ACC112 (cell line): ENCODE measurements around the gene FARSA.

Experiments used
- H2AFZ ChIP-seq: fragments of 200-600 bp; sonication (generic); one replicate; pipeline ENCODE4 v1.6.0; 2017; ENCODE audit warnings: antibody characterized with exemption, low read length; ENCODE audit not compliant: unreplicated experiment
- H3K27ac ChIP-seq: fragments of 200-600 bp; sonication (generic); 2 replicates; pipeline ENCODE4 v1.5.1; 2014; ENCODE audit warnings: low read depth, mild to moderate bottlenecking, antibody characterized with exemption, low read length, moderate library complexity
- H3K27me3 ChIP-seq: fragments of 200-600 bp; sonication (generic); 2 replicates; pipeline ENCODE4 v1.6.1; 2014; ENCODE audit warnings: mild to moderate bottlenecking, antibody characterized with exemption, low read length, moderate library complexity, mixed read lengths; ENCODE audit not compliant: insufficient read depth
- H3K36me3 ChIP-seq: fragments of 200-600 bp; sonication (generic); 2 replicates; pipeline ENCODE4 v1.6.1; 2016; ENCODE audit warnings: mild to moderate bottlenecking, antibody characterized with exemption, low read length, moderate library complexity, mixed read lengths; ENCODE audit not compliant: insufficient read depth
- H3K4me1 ChIP-seq: fragments of 200-600 bp; sonication (generic); one replicate; pipeline ENCODE4 v1.6.1; 2016; ENCODE audit warnings: low read length, mixed read lengths; ENCODE audit not compliant: insufficient read depth, unreplicated experiment, control insufficient read depth
- H3K4me3 ChIP-seq: fragments of 200-600 bp; sonication (generic); 2 replicates; pipeline ENCODE4 v1.5.1; 2014; ENCODE audit warnings: mild to moderate bottlenecking, low read depth, low read length
- H3K79me2 ChIP-seq: fragments of 200-600 bp; sonication (generic); one replicate; pipeline ENCODE4 v1.6.0; 2016; ENCODE audit warnings: low read length; ENCODE audit not compliant: control insufficient read depth, unreplicated experiment, insufficient read depth

The FARSA gene

GRCh38 chr19:12886651-12886968, 46.9 kb downstream of the FARSA start:
- Histone ChIP-seq H3K36me3 (no peaks in the 10 kb centered on the region), H3K4me1 (peaks cover under 1% of the 10 kb centered on the region), H3K27me3 (peaks cover 27% of the 10 kb centered on the region; the same call in 1 of the 2 replicates), H3K27ac (no peak overlapping the region), H2AFZ (no peak overlapping the region), H3K4me3 (no peak overlapping the region), H3K79me2 (no peaks in the 10 kb centered on the region)

GRCh38 chr19:12885749-12886650, 47.5 kb downstream of the FARSA start:
- Histone ChIP-seq H3K4me3 (peak overlapping the region; percentile 69), H3K27me3 (peaks cover 27% of the 10 kb centered on the region; the same call in 1 of the 2 replicates), H3K4me1 (no peaks in the 10 kb centered on the region), H3K36me3 (no peaks in the 10 kb centered on the region), H3K27ac (no peak overlapping the region), H3K79me2 (no peaks in the 10 kb centered on the region), H2AFZ (peak overlapping the region; percentile 12)

DNA sequence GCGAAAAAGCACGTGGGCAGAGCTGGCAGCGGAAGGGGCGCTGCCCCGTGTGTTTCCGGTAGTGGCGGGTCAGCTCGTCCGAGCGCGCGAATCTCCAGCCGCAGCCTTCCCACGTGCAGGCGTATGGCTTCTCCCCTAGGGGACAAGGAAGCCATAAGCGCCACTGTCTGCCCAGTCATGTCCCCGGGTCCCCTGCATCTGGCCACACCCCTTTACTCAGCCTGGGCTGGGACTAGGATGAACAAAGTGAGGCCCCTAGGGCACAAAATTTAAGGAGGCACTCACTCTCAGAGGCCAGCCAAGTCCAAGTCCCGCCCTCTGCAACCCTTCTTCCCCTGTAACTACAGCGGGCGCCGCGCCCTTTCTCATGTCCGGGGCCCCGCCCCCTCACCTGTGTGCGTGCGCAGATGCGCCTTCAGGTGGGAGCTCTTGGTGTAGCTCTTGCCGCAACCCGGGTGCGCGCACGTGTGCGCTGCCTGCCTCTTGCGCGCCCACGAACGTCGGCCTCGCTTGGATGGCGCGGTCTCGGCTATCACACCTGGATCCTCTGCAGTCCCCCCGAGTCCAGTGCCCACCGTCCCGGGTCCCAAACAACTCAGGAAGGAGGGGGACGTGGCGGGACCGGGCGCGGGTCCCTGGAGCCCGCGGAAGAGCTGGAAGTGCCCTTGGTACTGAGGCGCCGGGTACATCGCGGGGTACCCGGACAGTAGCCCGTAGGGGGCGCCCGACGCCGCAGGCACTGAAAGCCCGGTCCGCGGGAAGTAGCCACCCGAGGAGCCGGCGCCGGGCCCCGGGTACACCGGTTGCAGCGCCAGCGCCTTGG, 48.4 kb downstream of the FARSA start:
- Histone ChIP-seq H3K4me3 (peak overlapping the region; percentile 69), H2AFZ (peak overlapping the region; percentile 12), H3K79me2 (no peaks in the 10 kb centered on the region), H3K27ac (no peak overlapping the region), H3K27me3 (peaks cover 27% of the 10 kb centered on the region; the same call in 1 of the 2 replicates), H3K4me1 (no peaks in the 10 kb centered on the region), H3K36me3 (no peaks in the 10 kb centered on the region)

DNA sequence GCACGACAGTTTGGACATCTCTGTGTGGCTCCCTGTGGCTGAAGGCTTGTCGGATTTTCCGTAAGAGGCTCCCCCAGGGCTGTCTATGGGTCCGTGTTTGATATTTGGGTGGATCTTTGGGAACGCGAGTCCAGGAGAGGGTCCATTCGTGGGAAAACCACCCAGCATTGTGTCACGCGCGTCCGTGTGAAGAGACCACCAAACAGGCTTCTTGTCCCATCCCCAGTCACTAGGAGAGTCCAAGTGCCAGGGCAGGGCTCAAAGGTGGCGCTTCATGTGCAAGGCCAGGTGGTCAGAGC, 48.9 kb downstream of the FARSA start:
- no peaks in the 10 kb centered on the region for H3K36me3 ChIP-seq

DNA sequence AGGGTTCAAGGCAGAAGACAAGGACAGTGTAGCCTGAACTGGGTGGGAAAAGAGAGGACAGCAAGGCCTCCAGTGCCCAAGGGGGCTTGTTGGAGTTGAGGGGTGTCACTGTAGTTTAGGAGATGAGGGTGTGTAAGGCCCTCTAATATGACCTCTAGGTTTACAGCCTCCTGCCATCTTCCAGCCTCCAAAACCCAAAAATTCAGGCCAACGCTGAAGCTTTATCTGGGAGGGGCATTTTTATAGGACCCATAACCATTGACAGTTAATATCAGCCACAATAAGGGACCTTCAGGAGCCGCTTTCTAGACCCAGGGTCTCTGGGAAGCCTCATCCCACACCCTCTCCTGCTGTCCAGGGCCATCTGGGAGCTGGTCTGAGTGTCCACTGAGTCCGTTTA, 49.3 kb downstream of the FARSA start:
- Histone ChIP-seq H3K27ac (no peak overlapping the region), H3K4me1 (no peaks in the 10 kb centered on the region), H2AFZ (no peak overlapping the region), H3K79me2 (no peaks in the 10 kb centered on the region), H3K36me3 (no peaks in the 10 kb centered on the region), H3K4me3 (no peak overlapping the region), H3K27me3 (peaks cover 27% of the 10 kb centered on the region; the same call in 1 of the 2 replicates)

More for the DNA sequence above, 48.9 kb downstream of the FARSA start:
- Histone ChIP-seq H2AFZ (no peak overlapping the region), H3K79me2 (no peaks in the 10 kb centered on the region), H3K4me1 (no peaks in the 10 kb centered on the region), H3K4me3 (no peak overlapping the region), H3K27ac (no peak overlapping the region), H3K27me3 (peaks cover 27% of the 10 kb centered on the region; the same call in 1 of the 2 replicates)

- no peaks in the 10 kb centered on the region for H3K79me2 ChIP-seq
- no peak overlapping the region for H3K27ac ChIP-seq
- no peak overlapping the region for H3K4me3 ChIP-seq
- no peak overlapping the region for H2AFZ ChIP-seq
- no peaks in the 10 kb centered on the region for H3K36me3 ChIP-seq
- H3K27me3 ChIP-seq = peaks cover 27% of the 10 kb centered on the region; the same call in 1 of the 2 replicates
- H3K4me1 ChIP-seq = no peaks in the 10 kb centered on the region
Measured at GRCh38 chr19:12882589-12882988, 50.9 kb downstream of the FARSA start.

GRCh38 chr19:12881172-12881808, 52.2 kb downstream of the FARSA start, which contains the start of gene DNASE2:
Gene DNASE2 (minus strand): TSS chr19:12881449. CDS start chr19:12881375, 74 bp downstream.
- Histone ChIP-seq H3K27ac (no peak within 1 kb of the TSS), H3K4me3 (peak within 1 kb of the TSS; percentile 93), H3K4me1 (no peaks in the 10 kb centered on the region), H3K36me3 (no peaks in the 10 kb centered on the region), H3K27me3 (peaks cover 18% of the 10 kb centered on the region; the same call in 1 of the 2 replicates), H3K79me2 (no peaks in the 10 kb centered on the region), H2AFZ (peak within 1 kb of the TSS; percentile 53)

GRCh38 chr19:12880551-12881171, 52.9 kb downstream of the FARSA start:
- H2AFZ ChIP-seq = peak overlapping the region; percentile 53

GRCh38 chr19:12875086-12875485, 58.4 kb downstream of the FARSA start:
- no peaks in the 10 kb centered on the region for H3K79me2 ChIP-seq
- no peak overlapping the region for H3K4me3 ChIP-seq
- no peak overlapping the region for H2AFZ ChIP-seq
- H3K27me3 ChIP-seq = no peaks in the 10 kb centered on the region
- H3K27ac ChIP-seq = no peak overlapping the region
- H3K36me3 ChIP-seq = no peaks in the 10 kb centered on the region
- no peaks in the 10 kb centered on the region for H3K4me1 ChIP-seq

More at GRCh38 chr19:12880551-12881171, 52.9 kb downstream of the FARSA start:
- Histone ChIP-seq H3K79me2 (no peaks in the 10 kb centered on the region), H3K27me3 (peaks cover 12% of the 10 kb centered on the region; the same call in 1 of the 2 replicates), H3K4me3 (peak overlapping the region; percentile 93), H3K4me1 (no peaks in the 10 kb centered on the region), H3K36me3 (no peaks in the 10 kb centered on the region), H3K27ac (no peak overlapping the region)
